GM18508 (cell line): ENCODE measurements around the gene AP4M1.
A peak's percentile ranks its signal among the peaks of the same experiment; 100 is the strongest.

Experiments used
- ATAC-seq: cut with Tn5 transposase; IDR thresholded peaks from one replicate; pipeline ENCODE4 v1.9.1; 2021; ENCODE audit warnings: moderate number of reproducible peaks; ENCODE audit not compliant: insufficient read depth, unreplicated experiment

The AP4M1 gene

DNA sequence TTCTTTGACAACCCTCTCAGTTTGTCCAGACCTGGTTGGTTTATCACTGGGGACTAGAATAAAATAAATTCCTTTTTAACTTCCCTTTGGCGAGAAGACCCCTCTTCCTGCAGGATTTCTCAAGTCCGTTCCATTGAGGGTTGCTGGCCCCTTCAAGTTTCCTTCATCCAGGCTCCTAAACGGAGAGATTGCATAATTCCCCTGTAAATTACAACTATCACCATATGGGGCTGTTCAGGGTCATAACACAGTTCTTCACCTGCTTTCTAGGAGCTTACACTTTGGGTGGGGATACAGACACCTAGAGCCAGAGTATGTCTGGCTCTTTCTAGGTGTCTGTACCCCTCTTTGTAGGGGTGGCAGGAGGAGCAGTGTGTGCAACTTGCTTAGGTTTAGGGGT is 15.9 kb upstream of the AP4M1 start:
- no peak for ATAC-seq

DNA sequence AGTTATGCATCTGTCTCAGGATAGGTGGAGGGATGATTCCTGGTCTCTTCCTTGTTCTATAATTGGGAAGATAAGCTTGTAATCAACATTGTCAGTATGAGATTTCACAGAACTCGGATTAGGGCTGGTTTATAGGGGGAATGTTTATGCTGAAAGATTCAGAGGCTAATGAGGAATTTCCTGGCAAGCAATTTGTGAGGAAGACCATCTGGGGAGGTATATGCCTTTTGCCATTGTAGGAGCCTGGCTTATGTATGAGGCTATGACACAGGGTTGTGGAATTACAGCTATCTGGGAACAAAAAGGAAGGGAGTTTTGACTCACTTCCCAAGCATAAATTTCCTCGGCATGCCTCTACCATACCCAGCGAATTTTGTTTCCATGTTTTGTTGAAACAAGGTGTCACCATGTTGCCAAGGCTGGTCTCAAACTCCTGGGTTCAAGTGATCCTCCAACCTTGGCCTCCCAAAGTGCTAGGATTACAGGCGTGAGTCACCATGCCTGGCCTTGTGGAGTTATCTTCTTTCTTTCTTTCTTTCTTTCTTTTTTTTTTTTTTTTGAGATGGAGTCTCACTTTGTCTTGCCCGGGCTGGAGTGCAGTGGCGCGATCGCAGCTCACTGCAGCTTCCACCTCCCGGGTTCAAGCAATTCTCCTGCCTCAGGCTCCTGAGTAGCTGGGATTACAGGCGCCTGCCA is 14.2 kb upstream of the AP4M1 start:
- no peak for ATAC-seq

DNA sequence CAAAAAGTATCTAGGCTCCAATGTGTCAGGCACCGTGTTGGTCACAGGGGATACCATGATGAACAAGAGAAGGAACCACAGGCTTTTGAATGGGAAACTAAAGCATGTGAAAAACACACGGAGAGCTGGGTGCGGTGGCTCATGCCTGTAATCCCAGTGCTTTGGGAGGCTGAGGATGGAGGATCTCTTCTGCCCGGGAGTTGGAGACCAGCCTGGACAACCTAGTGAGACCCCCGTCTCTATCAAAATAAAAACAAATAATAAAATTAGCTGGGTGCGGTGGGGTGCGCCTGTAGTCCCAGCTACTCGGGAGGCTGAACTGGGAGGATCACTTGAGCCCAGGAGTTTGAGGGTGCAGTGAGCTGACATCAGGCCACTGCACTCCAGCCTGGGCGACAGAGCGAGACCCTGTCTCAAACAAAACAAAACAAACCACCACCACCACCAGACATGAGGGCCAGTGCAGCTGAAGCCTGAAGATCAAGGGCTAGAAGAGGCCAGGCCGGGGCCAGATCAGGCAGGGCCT is 13.3 kb upstream of the AP4M1 start:
- ATAC-seq, result no peak

DNA sequence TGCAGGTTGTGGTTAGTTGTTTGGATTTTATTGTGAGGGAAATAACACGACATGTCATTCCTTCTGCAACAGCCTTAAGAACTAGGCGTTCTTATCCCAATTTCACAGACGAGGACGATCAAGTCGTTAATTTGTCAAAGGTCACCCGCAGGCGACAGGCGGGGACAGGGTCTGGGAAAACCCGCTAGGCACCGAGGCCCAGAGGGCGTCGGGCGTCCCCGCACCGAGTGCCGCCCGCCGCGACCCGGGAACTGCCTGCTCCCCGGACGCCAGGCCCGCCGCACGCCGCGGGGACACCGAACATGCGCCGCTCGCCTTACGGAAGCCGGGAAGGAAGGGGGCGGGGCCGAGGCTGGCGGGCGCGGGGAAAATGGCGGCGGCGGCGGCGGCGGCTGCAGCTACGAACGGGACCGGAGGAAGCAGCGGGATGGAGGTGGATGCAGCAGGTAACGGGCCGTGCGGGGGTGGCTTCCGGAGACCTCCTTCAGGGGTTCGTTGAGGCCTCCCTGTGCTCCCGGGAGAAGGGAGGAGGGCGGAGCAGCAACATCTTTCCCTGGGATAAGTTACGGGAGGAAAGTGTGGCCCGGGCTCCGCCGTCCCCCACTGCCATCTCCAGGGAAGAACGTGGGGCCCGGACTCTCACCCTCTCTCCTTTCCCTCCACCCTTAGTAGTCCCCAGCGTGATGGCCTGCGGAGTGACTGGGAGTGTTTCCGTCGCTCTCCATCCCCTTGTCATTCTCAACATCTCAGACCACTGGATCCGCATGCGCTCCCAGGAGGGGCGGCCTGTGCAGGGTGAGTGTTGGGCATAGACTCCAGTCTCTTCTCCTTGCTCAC is 12.6 kb upstream of the AP4M1 start, which contains the start of gene COPS6:
Gene COPS6, plus strand, starts transcription at position 349 of the 837 bp plus-strand sequence. Its CDS starts 22 bp downstream, at position 371.
- ATAC-seq, result no peak

DNA sequence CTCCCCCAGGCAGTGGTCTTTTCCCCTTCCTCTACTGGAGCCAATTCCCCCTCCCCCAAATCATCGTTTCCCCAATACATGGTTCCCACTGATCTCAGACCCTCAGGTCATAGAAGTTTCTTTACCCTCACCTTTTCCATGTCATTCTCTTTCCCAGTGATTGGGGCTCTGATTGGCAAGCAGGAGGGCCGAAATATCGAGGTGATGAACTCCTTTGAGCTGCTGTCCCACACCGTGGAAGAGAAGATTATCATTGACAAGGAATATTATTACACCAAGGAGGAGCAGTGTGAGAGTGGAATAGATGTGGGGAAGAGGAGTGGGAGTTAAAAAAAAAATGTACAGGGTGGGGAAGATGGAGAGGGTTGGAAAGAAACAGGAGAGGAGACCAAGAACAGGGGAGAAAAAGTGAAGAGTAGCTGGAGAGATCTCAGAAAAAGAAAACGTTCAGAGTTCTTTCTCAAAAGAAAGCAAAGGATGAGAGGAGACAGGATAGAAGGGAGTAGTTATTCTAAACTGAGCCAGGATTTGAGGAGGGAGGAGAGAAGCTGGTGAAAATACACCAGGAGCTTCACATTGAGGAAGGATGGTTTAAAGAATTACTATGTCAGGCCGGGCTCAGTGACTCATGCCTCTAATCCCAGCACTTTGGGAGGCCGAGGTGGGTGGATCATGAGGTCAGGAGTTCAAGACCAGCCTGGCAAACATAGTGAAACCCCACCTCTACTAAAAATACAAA is 11.8 kb upstream of the AP4M1 start:
- ATAC-seq, result no peak

DNA sequence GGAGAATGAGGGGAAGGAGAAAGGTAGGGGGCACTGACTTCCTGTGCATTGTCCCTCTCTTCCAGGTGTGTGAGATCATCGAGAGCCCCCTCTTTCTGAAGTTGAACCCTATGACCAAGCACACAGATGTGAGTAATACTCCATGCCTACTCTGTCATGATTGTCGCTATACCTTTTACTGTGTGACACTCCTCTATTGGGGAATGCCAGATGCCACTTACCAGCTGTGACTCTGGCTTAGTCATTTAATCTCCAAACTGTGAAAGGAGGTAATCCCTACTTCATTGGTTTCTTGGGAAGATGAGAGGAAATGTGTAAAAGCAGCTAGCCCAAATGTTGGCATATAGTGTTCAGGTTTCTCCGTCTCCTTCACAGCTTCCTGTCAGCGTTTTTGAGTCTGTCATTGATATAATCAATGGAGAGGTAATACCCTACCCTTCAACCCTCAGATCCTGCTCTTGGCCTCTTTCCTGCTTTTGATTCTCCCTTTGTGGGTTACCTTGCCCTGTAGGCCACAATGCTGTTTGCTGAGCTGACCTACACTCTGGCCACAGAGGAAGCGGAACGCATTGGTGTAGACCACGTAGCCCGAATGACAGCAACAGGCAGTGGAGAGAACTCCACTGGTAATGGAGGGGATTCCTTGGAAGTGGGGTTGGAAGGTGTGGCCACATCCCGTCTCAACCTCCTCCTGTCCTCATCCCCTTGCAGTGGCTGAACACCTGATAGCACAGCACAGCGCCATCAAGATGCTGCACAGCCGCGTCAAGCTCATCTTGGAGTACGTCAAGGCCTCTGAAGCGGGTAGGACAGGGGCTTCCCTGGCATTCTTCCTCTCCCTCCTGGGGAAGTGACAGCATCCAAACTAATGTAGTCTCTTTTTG is 10.7 kb upstream of the AP4M1 start:
- ATAC-seq, result no peak

DNA sequence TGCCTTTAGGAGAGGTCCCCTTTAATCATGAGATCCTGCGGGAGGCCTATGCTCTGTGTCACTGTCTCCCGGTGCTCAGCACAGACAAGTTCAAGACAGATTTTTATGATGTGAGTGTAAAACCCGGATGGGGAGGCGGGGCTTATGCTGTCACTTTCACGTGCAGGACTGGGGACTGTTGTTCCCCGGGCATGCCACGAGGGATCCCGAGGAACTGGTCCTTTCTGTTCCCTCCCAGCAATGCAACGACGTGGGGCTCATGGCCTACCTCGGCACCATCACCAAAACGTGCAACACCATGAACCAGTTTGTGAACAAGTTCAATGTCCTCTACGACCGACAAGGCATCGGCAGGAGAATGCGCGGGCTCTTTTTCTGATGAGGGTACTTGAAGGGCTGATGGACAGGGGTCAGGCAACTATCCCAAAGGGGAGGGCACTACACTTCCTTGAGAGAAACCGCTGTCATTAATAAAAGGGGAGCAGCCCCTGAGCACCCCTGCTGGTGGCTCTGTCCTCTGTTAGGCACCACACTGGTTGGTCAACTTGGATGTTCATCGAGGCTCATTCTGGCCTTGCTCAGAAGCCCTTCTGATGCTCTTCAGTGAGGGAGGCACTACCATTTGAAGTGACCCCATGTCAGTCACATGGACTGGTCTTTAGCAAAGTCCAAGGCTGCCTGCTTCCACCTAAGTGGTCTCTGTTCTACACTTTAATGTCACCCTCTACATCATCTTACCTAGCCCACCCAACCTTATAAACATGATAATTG is 9.8 kb upstream of the AP4M1 start:
- ATAC-seq, result no peak

DNA sequence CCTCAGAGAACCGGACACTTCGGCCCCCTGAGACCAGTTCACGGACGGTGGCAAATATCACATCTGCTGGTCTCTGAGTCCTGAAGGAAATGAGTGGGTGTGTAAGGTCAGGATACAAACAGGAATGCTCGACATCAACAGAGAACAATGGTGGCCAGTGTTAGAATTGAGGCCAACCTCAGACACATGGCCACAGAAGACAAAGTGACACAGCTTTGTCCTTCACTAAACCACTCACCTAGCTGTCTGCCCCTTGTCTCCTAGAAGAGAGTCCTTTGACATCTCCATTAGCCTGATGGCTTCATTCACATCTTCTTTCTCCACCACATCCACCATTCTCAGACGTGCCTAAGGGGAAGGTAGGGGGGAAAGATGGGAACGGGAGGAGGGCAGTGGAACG is 8.4 kb upstream of the AP4M1 start:
- ATAC-seq, result no peak

DNA sequence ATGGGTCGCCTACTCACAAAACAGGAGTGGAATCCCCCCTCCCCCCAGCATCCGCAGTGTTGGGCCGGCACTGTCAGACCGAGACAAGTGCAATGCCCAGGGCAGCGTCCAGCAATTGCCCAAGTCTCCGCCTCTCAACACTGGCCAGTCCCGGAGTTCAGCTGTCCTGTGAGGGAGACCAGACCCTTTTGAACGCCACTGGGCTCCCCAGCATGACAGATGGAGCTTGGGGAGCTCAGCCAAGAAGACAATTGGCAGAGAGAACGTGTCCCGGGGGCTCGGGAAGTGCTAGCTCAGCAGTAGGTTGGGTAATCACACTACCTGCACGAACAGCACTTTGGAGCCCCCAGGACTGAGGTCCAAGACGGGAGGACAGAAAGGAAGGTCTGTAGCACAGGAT is 7.9 kb upstream of the AP4M1 start:
- no peak for ATAC-seq

DNA sequence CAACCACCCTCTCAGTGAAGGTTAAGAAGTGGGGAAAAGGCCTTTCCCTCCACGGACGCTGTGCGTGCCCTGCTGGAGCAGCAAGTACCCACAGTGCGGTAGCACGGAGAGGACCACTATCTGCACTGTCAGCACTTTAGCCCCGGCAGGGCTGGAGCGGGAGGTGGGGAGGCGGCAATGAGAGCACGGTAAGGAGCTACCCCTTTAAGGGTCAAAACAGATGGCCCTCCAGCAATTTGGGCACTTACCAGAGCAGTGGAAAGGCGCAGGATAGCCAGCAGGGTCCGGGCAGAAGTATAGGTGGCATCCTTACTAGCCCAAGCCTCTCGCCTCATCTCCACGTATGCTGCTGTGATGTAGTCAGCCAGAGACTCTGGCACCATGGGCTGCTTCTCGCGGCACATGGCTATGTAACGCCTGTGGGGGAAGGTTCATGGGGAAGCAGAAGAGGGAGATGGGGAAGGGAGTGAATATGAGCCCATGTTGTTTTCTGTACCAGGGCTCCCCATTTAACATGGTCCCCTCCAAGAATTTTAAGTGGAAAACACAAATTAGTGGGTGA is 7.4 kb upstream of the AP4M1 start:
- no peak for ATAC-seq

DNA sequence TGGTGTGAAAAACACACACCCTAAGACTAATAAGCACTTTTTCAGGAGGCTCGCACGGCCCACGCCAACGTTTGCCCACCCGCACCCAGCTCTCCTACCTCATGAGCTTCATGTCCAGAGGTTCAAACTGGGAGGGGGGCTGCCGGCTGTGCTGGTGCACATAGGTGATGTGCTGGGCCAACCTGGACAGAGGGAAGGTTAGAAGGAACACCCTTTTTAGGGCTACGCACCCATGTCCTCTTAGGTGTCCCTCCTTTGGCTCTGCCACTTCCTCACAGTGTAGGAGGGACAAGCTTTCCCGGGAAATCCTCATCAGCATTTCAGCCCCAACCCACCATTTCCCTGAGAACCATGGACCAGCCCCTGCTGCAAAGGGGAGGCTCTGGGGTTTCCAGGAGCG is 6.2 kb upstream of the AP4M1 start:
- no peak for ATAC-seq

DNA sequence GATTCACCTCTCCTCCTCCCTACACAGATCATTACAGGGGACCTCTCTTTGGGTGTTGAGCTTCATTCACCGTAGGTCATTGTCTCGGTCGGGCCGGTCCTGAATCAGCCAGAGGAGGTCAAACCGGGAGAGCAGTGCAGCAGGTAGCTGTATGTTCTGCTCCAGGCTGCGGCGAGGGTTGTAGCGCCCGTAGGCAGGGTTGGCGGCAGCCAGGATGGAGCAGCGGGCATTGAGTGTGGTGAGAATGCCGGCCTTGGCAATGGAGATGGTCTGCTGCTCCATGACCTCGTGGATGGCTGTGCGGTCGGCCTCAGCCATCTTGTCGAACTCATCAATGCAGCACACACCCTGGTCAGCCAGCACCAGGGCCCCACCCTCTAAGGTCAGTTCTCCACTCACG is 5.7 kb upstream of the AP4M1 start:
- ATAC-seq, result no peak

DNA sequence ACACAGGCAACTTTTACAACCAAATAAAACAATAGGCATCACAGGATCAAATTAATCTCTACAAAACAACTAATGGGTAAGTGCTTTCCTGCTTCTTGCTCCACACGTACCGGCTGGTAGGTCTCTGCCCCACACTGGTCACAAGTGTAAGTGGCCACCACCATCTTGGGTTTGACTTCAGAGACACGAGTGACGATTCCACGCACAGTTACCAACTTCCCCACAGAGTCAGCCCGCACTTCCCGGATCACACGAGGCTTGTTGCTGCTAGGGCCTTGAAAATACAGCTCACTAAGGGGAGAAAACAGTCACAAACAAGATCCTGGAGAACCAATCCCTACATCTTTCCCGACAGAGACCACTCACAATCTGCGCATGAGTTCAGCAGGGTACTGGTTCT is 2.5 kb upstream of the AP4M1 start:
- ATAC-seq, result no peak

DNA sequence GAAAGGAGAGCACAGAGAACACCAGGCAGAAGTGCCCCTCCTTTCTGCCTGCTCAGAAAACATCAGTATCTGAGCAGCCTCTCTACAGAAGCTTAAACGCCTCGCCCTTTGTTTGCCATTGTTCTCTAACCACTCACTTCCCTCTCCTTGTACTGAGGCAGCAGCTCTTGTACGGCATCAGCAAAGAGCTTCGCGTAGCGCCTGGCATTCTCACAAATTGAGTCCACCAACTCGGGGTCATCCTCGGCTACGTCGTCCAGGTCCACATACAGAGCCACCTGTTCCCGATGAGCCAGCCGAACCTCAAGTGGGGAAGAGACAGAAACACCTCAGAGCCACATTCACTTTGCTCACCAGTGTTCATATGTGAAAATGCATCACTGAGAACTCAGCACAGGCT is 2.0 kb upstream of the AP4M1 start:
- ATAC-seq, result no peak

DNA sequence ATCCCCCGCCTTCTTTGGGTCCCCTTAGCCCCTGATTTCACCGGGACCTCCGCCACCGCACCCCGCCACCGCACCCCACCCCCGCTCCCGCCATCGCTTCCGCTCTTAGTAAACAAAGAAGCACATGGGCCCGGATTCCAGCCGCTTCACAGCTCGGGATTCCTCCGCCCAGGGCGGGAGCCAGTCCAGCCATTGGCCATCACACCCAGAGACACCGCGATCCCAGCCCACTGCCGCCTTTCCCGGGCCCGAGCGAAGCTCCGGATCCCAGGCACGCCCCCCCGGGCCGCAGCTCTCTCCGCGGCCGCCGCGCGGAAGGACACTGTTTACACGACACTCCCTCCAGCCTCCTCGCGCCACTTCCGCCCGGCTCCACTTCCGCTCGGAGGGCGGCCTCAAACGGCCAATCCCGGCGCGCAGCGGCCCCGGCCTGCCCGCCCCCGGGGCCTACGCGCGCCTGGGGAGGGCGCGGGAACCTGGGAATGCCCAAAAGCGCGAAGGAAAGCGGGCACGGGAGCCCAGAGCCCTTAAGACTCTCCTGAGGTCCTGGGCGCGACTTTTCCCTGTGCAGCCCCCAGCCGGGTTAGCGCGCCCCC is 925 bp upstream of the AP4M1 start:
- ATAC-seq, result peak; percentile 40

DNA sequence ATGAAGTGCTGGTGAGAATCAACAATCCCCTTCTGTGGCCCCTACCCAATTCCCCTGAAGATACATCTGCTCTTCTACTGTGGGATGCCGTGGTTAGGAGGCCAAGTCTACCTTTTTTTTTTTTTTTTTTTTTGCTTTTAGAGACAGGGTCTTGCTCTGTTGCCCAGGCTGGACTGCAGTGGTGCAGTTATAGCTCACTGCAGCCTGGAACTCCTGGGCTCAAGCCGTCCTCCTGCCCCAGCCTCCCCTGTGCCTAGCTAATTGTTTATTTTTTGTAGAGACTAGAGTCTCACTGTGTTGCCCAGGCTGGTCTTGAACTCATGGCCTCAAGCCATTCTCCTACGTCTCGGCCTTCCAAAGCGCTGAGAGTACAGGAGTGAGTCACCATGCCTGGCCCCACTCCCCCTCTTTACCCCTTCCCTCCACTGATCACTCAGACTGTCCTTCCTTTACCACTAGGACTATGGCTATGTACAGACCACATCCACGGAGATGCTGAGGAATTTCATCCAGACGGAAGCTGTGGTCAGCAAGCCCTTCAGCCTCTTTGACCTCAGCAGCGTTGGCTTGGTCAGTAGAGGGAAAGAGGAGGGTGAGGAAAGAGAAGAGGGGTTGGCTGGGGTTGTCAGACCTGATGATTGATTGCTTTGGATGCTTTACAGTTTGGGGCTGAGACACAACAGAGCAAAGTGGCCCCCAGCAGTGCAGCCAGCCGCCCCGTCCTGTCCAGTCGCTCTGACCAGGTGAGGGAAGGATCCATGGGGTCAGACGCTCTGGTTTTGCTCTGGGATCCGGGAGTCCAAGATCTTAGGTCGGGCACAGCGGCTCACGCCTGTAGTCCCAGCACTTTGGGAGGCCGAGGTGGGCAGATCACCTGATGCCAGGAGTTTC is 1.8 kb downstream of the AP4M1 start:
- ATAC-seq, result no peak

DNA sequence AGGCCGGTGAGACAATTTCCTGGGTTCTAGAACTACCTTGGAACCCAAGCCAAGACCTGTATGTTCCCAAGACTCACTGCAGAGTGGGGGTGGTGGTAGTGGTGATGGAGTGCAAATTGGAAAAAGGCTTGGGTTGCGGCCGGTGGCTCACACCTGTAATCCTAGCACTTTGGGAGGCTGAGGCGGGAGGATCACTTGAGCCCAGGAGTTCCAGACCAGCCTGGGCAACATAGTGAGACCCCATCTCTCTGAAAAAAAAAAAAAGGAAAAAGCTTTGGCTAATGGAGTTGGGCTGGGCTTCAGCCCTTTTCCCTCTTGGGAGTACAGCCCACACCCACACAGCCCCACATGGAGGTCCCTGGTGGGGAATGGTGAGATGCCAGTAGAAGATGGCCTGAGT is 4.1 kb downstream of the AP4M1 start:
- no peak for ATAC-seq

DNA sequence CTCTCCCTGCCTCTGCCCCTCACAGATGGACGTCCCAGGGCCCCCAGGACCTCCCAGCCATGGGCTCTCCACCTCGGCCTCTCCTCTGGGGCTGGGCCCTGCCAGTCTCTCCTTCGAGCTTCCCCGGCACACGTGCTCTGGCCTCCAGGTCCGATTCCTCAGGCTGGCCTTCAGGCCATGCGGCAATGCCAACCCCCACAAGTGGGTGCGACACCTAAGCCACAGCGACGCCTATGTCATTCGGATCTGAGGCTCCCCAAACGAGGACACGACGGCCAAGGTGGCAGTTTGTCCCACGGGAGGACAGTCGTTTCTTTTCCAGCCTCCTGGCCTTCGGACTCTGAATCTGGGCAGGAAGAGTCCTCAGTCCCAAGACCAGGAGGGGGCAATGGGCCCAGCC is 5.2 kb downstream of the AP4M1 start:
- no peak for ATAC-seq
